GM10248 (cell line): ENCODE results near the gene TAF5.

Experiments
- CTCF ChIA-PET: fragments of 300-600 bp; sonication (Branson Sonifier 250); formaldehyde crosslinking; extraction: SDS; loops from one replicate; lab custom pipeline; 2021; ENCODE audit warnings: antibody characterized with exemption; lab: Yijun Ruan, JAX
- POLR2A ChIA-PET: fragments of 350-650 bp; sonication (Branson Sonifier 250); formaldehyde crosslinking; extraction: SDS; loops from one replicate; lab custom pipeline; 2020; ENCODE audit warnings: antibody characterized with exemption; lab: Yijun Ruan, JAX
- DNase-seq: peaks from one replicate; pipeline ENCODE4 v3.0.0; 2012; ENCODE audit errors: extremely low spot score
- TF ChIP-seq, protein P1 (sequence below): IDR thresholded peaks from 2 replicates; pipeline ENCODE4 v1.5.1; 2012; ENCODE audit warnings: mild to moderate bottlenecking, low read depth; ENCODE audit errors: extremely low read depth, missing control alignments, control extremely low read depth

The TAF5 gene

DNA sequence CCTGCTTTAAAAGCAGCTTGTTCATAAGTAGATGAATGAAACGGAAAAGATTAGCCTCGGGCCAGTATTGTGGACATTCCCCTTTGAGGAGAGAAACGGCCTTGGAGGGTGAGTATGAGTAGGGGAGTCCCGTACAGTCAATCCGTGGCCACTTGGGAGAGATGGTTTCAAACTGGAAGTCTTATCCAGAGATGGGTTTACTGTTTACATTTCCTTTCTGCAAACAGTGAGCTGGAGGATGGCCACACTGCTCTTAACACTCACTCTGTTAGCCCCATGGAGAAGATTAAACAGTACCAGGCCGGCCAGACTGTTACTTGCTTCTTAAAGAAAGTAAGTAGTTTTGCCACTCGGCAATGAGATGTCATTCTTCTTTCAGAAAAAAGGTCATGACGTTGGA is 64.1 kb downstream of the TAF5 start:
- ChIA-PET CTCF (interaction anchor here (1.0 kb wide), 1 partner anchor 38 kb away, joined by 3 read pairs; no protein-coding TSS in a partner anchor), POLR2A (no interaction called here)
- TF ChIP-seq, protein P1, sequence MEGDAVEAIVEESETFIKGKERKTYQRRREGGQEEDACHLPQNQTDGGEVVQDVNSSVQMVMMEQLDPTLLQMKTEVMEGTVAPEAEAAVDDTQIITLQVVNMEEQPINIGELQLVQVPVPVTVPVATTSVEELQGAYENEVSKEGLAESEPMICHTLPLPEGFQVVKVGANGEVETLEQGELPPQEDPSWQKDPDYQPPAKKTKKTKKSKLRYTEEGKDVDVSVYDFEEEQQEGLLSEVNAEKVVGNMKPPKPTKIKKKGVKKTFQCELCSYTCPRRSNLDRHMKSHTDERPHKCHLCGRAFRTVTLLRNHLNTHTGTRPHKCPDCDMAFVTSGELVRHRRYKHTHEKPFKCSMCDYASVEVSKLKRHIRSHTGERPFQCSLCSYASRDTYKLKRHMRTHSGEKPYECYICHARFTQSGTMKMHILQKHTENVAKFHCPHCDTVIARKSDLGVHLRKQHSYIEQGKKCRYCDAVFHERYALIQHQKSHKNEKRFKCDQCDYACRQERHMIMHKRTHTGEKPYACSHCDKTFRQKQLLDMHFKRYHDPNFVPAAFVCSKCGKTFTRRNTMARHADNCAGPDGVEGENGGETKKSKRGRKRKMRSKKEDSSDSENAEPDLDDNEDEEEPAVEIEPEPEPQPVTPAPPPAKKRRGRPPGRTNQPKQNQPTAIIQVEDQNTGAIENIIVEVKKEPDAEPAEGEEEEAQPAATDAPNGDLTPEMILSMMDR, result no peak
- no peak for DNase-seq

DNA sequence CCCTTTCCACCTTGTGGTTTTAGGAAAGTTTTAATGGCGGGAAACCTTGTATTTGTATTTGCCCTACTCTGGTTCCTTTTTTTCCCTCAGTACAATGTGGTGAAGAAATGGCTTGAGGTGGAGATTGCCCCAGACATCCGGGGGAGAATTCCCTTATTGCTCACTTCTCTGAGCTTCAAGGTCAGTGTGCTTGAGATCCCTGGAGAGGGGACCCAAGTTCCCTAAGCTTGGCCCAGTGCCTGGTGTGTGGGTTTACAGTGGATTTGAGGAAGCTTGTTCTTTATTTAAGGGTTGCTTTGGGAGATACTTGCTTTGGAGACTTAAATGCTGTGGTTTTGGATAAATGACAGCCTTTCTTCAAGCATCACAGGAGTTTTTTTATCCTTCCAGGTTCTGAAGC is 66.1 kb downstream of the TAF5 start:
- TF ChIP-seq, protein P1, result no peak
- ChIA-PET CTCF (interaction anchor here (1.1 to 1.4 kb wide), 4 partner anchors 16 to 348 kb away, joined by 3 to 4 read pairs (median 3); no protein-coding TSS in a partner anchor), POLR2A (no interaction called here)
- no peak for DNase-seq
